GM18520 (cell line): Measurements from ENCODE around the gene DES.

Source experiments
- ATAC-seq: cut with Tn5 transposase; IDR thresholded peaks from one replicate; pipeline ENCODE4 v1.9.1; 2021; ENCODE audit not compliant: unreplicated experiment

The DES gene

GRCh38 chr2:219452361-219453317 is 34.5 kb downstream of the DES start:
- no peak for ATAC-seq

DNA sequence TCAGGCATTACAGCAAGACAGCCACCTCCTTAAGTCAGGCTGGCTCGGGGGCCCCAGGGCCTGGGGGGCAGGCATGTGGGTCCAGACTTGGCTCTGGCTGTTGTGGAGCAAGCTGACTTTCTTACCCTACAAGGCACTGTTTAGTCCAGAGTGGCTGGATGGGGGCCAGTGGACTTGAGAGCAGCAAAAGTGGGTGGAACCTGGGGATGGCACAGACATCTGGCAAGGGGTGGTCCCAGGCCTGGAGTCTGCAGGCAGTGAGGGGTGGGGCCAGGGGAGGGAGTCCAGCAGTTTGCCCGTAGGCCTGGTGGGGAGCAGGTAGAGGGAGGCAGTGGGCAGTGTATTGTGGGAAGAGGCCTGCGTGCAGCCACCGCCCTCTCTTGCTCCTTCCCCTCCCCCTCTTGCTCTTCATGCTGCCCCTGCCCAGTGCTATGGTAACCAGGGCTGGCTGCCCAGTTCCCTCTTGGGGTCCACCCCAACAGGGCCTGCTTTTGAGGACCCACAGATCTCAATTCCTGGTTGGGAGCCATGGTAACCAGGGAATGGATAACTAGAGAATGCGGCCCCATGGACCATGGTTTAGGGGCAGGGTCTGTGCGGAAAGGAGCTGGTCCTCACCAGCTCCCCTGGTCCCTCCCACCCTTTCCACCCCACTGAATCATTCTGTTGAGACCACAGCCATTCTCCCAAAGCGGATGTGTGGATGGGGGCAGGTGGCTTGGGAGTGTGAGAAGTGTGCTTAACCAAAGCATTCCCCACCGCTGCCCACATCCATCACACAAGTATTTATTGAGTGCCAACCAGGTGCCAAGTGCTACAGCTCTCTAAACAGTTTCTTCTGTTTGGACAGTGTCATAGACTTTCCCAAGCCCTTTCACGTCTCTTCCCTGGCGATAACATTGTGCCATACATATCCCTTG is 35.8 kb downstream of the DES start:
- ATAC-seq = no peak

DNA sequence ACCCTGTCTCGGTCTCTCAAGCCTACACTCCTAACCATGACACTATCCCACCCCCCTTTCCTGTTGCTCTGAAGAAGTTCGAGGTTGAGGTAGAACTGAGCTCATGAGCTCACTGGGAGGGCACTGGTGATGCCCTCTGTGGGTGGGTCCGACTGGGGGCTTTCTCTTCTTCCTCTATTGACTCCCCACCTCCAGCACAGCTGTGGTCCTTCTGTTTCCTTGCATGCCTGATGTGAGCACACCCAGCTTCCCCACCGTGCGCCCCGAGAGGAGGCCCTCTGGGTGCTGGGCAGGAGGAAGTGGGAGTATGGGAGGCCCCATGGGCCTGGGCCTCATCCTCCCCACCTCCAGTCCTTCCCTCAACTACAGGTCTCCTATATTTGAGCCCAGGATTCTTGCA is 37.4 kb downstream of the DES start:
- no peak for ATAC-seq

DNA sequence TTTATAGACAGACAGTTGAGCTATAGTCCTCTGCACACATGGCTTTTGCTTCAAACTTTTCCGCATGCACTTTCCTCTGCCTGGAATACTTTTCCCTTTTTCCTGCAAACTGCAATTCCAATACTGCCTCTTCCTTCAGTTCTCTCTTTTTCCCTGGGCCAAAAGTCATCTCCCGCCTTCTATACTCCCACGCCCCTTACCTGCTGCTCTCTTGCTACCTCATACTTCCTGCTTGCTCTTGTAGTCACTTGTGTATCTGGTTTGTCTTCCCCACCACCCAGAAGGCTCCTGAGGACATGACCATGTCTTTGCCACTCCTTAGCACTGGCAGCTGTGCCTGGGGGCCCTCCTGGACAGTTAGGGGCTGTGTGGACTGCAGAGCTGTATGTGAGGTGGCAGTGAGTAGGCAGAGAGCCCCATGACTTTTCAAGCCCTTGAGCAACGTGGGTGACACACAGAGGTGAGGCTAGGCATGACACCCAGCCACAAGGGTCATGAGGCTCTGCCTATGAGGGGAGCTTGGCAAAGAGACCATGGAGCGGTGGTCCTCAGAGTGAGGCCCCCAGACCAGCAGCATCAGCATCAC is 39.7 kb downstream of the DES start:
- no peak for ATAC-seq

DNA sequence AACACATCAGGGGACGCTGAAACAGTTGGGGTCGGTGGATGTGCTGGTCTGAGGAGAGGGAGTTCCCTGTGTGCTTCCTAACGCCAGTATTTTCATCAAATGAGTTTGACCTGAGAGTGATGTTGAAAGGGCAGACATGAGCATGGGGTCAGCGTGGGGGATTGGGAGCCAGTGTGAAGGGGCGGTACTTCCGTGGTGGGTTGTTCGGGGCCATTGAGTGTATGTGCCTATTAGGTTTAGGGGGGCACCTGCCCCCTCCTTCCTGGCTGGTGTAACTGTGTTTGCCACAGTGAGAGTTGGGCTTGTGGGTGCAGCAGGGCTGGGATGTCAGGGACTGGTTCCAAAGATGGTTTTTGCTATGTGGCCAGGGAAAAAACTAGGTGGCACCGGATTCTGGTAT is 40.8 kb downstream of the DES start:
- no peak for ATAC-seq

DNA sequence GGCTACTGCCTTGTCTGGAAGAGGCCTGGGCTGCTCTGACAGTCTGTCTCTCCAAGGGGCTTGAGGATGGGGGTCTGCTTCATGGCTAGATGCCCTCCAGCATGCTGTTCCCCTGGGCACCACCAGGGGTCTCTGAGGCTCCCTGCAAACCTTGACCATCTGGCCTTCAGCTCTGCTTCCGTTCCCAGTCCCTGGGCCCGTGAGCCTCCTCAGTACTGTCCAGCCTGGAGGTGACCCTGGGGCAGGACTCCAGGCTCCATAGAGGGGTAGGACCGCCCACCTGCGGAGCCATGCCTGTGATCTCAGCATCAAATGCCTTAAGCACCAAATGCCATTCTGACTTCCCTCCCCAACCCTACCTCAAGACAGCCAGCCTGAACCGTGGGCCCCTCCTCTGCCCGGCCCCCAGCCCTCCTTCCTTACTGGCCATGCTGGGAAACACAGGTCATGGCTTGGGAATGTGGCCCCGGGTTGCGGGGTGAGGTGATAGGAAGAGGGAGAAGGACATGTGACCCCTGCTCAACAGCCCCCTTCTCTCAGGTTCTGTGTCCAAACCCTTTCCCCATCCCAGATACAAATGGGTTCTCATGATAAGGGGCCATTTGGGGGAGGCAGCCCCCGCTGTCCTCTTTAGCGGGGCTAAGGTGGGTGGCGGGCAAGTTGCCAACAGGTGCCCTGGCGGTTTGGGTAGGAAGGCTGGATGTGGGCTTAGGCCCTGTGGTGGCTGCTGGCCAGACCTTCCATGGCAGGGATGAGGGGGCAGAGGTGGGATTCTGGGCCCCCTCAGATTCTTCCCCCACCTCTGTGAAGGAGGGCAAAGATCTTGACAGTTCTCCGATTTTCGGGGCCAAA is 41.5 kb downstream of the DES start:
- peak; percentile 64 for ATAC-seq

DNA sequence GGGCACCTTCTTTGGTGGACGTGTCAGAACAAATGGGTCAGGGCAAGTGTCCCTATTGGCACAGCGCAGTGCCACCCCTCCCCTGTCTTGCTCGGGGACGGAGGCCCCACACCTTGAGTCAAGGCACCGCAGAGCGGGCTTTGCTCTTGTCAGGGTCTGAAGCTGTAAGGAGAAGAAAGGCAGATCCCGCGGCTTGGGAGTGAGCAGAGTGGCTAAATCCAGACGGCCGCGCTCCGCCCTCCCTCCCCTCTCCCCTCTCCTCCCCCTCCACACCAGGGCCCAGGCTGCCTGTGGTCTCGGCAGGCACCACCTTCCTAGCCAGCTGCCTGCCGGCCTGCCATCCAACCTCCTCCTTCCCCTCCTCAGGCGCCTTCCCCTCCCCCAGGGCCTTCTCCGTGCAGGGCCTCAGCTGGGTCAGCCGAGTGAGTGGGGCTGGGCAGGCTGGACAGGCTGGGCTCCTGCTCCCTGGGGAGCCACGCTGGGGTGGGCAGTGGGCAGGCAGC is 42.3 kb downstream of the DES start:
- ATAC-seq = no peak

DNA sequence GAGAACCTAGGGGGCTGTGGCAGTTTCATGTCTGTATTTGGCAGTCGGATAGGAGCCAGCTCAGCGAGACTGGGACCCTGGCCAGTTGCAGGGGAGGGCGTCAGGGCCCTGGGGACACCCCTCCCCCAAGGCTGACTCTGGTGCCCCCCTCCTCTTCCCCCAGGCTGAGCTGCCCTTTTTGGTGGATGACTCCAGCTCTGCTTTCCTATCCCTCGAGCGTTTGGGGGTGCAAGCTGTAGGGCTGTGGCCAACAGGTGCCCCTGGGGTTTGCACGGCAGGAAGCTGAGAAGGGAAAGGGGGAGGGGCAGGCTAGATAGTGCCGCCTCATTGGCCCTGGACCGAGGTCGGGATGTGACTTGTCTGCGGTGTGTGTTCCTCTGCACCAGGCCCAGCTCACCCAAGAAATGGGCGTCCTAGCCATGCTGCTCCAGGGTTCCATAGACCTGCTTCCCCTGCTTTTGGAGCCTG is 42.9 kb downstream of the DES start:
- ATAC-seq = no peak

- ATAC-seq = no peak
Measured at GRCh38 chr2:219461669-219462068, 43.5 kb downstream of the DES start.

DNA sequence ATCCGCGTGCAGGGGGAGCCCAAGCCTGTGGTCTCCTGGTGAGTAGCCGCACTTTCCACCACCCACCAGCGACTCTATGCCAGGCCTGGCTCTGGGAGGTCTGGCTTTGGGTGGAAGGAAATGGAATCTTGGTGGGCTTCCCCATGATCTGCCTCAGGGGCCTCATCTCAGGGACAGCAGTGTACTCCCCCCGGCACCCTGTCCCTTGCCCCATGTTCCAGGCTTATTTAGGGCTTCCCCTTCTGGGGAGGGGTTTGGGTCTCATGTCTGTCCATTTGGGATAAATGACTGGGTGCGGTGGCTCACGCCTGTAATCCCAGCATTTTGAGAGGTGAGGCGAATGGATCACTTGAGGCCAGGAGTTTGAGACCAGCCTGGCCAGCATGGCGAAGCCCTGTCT is 44.2 kb downstream of the DES start:
- no peak for ATAC-seq

GRCh38 chr2:219464286-219465032 is 46.3 kb downstream of the DES start:
- no peak for ATAC-seq

GRCh38 chr2:219465659-219466561 is 47.7 kb downstream of the DES start:
- ATAC-seq = no peak

DNA sequence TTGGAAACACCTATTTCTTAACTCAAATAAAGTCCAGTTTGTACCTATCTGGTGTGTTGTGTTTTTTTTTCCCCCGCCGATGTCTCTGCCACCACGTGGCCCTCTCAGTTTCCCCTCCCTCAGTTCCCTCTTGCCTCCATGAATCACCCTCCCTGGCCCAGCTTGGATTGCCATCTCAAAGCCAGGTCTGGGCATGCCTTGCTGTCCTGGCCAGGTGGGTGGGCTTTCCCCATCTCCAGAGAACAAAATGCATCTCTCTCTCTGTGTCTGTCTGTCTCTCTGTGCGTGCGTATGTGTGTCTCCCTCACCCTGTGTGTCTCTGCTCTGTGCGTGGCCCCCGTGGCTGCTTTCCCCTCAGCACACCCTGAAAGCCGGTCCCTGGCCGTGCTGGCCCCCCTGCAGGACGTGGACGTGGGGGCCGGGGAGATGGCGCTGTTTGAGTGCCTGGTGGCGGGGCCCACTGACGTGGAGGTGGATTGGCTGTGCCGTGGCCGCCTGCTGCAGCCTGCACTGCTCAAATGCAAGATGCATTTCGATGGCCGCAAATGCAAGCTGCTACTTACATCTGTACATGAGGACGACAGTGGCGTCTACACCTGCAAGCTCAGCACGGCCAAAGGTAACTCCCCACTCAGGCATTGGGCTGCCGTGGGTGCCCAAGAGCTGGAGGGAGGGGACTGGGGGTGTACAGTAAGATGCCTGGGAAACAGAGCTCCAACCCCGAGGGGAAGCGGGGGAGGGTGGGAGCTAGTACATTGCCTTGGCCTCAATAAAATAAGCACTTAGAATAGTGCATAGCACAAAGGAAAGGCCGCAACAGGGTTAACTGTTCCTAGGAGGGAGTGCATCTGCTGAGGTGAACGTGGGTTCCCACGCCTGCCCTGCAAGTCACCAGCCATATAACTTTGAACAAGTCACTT is 48.9 kb downstream of the DES start:
- ATAC-seq = no peak

GRCh38 chr2:219467736-219468075 is 49.5 kb downstream of the DES start:
- no peak for ATAC-seq

- ATAC-seq = no peak
Measured at GRCh38 chr2:219468410-219469185, 50.4 kb downstream of the DES start.

DNA sequence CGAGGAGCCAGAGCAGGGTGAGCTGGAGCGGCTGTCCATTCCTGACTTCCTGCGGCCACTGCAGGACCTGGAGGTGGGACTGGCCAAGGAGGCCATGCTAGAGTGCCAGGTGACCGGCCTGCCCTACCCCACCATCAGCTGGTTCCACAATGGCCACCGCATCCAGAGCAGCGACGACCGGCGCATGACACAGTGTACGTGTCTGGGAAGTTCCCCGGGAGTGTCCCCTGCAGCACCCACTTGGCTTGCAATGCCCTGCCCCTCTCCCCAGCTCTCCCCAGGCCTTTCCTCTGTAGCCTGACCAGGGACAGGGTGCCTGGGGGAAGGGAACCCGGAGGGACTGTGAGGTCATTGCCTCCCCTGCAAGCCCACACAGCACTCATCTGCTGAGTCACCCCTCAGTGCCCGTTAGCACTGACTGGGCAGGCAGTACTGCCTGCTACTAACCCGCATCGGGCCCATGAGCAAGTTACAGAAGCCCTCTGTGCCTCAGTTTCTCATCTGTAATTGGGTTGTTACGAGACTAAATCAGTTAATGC is 51.1 kb downstream of the DES start:
- no peak for ATAC-seq
